NCI-H526 treated with DMSO at 0.1 percent for 48 hours (cell line): Measurements from ENCODE around the gene FCHSD2.
"Not testable (repeated sequence)": the region's sequence is repeated elsewhere in the genome, so short reads cannot be mapped to it uniquely, and the experiment has no call there.

Experiments
- DNase-seq: peaks from one replicate; lab custom pipeline; 2025; lab: John Stamatoyannopoulos, UW

The FCHSD2 gene

GRCh38 chr11:72869831-72870230, 272.3 kb downstream of the FCHSD2 start:
- DNase-seq, result no peak

DNA sequence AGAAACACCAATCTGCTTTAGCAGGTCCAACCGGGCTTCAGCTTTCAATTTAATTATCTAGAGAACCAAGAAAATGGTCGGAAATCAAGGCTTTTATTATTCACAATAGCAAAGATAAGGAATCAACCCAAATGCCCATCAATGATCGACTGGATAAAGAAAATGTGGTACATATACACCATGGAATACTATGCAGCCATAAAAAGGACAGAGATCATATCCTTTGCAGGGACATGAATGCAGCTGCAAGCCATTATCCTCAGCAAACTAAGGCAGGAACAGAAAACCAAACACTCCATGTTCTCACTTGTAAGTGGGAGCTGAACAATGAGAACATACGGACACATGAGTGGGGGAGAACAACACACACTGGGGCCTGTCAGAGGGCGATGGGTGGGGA, 274.1 kb downstream of the FCHSD2 start:
- no peak for DNase-seq

DNA sequence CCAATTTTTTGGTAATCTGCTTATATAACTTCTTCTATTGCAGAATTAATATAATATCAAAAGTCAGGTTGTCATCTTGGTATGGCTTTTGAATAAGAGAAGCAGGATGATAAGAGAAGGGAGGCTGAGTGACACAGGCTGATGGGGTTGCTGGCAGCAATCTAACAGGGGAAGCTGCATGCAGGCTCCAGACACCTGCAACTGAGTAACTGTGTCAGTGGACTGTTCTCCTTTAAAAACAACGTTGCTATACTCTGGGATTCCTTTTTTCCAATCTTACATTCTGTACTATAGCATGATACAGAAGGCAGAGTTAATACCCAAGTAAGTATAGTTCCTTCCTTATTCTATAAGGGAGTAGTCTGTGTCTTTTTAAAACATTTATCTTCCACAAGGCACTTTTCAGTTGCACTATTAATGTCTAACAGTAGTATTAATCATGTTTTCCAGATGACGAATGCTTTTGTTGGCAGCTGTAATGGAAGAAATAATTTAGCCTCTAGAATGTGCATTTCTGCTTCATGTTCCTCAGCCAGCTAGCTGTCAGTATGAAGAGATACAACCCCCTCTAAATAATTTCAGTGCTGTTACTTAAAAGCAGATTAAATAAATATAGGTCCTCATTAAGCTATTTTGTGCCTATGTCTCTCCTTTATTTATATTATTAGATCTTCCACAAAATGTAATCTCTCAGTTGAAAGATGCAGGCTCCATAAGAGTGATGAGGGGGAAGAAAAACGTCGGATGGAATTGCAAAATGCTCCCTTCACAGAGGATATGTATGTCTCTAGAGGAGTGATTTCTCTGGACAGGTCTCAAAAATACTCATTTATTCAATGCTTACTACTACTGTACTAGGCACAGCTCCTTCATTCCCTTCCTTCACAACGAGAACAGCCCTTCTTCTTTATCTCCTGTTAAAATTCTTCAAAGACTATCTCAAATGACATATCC, 277.1 kb downstream of the FCHSD2 start:
- DNase-seq, result no peak

GRCh38 chr11:72863916-72864315, 278.2 kb downstream of the FCHSD2 start:
- DNase-seq, result no peak

DNA sequence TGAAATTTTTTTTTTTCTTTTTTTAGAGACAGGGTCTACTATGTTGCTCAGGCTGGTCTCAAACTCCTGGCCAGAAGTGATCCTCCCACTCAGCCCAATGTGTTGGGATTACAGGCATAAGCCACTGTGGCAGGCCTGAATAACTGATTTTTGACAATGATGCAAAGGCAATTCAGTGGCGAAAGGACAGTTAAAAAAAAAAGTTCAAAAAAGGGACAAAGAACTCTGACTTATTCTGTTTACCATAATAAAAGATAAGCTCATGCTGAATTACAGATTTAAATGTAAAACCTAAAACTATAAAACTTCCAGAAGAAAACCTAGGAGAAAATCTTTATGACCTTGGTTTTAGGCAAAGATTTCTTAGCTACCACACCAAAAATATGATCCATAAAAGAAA, 279.0 kb downstream of the FCHSD2 start:
- DNase-seq, result no peak

DNA sequence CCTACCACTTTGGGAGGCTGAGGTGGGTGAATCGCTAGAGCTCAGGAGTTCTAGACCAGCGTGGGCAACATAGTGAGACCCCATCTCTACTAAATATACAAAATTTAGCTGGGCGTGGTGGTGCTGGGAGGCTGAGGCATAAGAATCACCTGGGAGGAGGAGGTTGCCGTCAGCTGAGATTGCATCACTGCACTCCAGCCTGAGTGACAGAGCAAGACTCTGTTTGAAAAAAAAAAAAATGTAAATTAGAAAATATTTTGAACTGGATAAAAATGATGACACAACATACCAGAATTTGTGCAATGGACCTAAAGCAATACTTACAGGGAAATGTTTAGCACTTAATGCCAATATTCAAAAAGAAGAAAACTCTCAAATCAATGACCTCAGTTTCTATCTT, 281.5 kb downstream of the FCHSD2 start:
- no peak for DNase-seq

- no peak for DNase-seq
Measured at GRCh38 chr11:72860010-72860409, 282.1 kb downstream of the FCHSD2 start.

GRCh38 chr11:72859126-72859525, 283.0 kb downstream of the FCHSD2 start:
- DNase-seq, result no peak

- not testable (repeated sequence) for DNase-seq
Measured at GRCh38 chr11:72858267-72858666, 283.9 kb downstream of the FCHSD2 start.

- no peak for DNase-seq
Measured at GRCh38 chr11:72856551-72857345, 285.4 kb downstream of the FCHSD2 start.

DNA sequence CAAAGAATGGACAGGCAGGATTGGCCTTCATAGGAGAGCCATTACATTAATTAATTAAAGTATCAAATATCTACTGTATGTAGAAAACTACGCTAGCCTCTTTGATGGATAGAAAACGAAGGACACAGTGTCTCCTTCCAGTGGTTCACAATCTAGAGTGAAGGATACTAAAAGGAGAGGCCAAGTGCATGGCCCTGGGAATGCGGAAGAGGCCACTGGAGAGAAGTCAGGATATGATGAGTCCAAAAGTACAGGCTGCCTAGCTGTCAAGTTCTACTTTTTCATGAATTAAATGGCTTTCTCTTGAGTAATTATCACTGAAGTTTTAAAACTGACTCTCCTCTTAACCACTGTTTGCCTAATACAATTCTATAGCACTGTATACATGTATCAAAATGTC, 286.1 kb downstream of the FCHSD2 start:
- no peak for DNase-seq

DNA sequence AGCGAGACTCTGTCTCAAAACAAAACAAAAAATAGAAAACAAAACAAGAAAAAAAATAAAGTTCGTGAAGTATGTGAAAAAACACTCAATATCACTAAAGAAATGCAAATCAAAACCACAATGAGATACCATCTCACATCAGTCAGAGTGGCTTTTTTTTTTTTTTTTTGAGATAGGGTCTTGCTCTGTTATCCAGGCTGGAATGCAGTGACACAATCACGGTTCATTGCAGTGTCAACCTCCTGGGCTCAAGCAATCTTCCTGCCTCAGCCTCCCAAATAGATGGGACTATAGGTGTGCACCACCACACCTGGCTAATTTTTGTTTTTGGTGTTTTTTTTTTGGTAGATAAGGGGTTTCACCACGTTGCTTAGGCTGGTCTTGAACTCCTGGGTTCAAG, 290.4 kb downstream of the FCHSD2 start:
- DNase-seq, result no peak

- DNase-seq, result no peak
Measured at GRCh38 chr11:72850832-72851231, 291.3 kb downstream of the FCHSD2 start.

- DNase-seq, result peak; percentile 11
Measured at GRCh38 chr11:72848846-72849466, 293.2 kb downstream of the FCHSD2 start.

- no peak for DNase-seq
Measured at GRCh38 chr11:72844356-72844755, 297.8 kb downstream of the FCHSD2 start.

- DNase-seq, result no peak
Measured at GRCh38 chr11:72842653-72843330, 299.3 kb downstream of the FCHSD2 start.

- no peak for DNase-seq
Measured at GRCh38 chr11:72842126-72842525, 300.0 kb downstream of the FCHSD2 start.

GRCh38 chr11:72841397-72841796, 300.7 kb downstream of the FCHSD2 start:
- no peak for DNase-seq

- no peak for DNase-seq
Measured at GRCh38 chr11:72840780-72841179, 301.3 kb downstream of the FCHSD2 start.

- no peak for DNase-seq
Measured at GRCh38 chr11:72838691-72839305, 303.3 kb downstream of the FCHSD2 start.

DNA sequence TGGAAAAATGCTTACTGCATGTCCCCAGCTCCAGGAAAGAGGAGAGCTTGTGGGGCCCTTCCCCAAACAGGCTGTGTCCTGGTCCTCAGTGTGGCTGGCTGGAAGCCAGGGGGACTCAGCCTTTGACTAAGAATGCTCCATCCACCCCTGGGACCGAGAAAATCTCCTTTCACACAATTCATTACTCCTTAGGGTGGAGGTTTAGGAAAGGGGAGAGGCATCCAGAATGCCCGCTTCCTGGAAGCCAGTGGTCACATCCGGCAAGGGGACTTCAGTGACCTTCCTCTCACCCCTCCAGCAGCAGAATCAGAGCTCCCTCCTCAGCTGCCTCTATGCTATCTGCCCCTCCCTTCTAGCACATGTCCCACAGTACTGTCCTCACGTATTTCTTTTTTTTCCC, 306.0 kb downstream of the FCHSD2 start:
- no peak for DNase-seq

- DNase-seq, result no peak
Measured at GRCh38 chr11:72834905-72835304, 307.2 kb downstream of the FCHSD2 start.
